Endothelial cell of umbilical vein (primary cell): ENCODE results near the gene CFAP97. TPM values are rescaled to one million over a fixed set of nuclear protein-coding genes. Genes with fewer than 3 reads are reported as not detected.
"Not testable (repeated sequence)": the region's sequence is repeated elsewhere in the genome, so short reads cannot be mapped to it uniquely, and the experiment has no call there.

Source experiments
- BruUV-seq: library from RNA; stranded (reverse); fragments of 400-500 nt; replicated peaks from 2 replicates; lab custom pipeline; 2021; lab: Mats Ljungman, UMichigan
- CTCF ChIA-PET: fragments of 300-600, 350-600 bp; sonication (Branson Sonifier 250); formaldehyde crosslinking; loops from one replicate; lab custom pipeline; 2021; ENCODE audit warnings: antibody characterized with exemption, inconsistent platforms; lab: Charles Lee
- POLR2A ChIA-PET: fragments of 300-600, 350-600 bp; sonication (Branson Sonifier 250); formaldehyde crosslinking; loops from one replicate; lab custom pipeline; 2021; ENCODE audit warnings: antibody characterized with exemption, inconsistent platforms; lab: Charles Lee
- DNase-seq: peaks from one replicate; pipeline ENCODE4 v3.0.0-alpha.2; 2011; ENCODE audit warnings: low read depth, low spot score
- FAIRE-seq: peaks from 2 replicates; lab custom pipeline; 2011; peaks lifted over from hg19 to GRCh38; lab: Jason Lieb, UNC
- H2AFZ ChIP-seq: 2 replicates; pipeline ENCODE4 v1.6.0; 2012; ENCODE audit warnings: low read depth, low read length, control low read depth, inconsistent platforms
- H3K27ac ChIP-seq: 2 replicates; pipeline ENCODE4 v1.5.1; 2011; ENCODE audit warnings: low read depth, mild to moderate bottlenecking, control low read depth, low read length, moderate library complexity; ENCODE audit not compliant: insufficient read depth
- H3K27me3 ChIP-seq, 2 experiments: 2 replicates each; pipeline versions ENCODE4 v1.6.0 to v1.6.1; 2011; ENCODE audit warnings: low read length in 2 of 2, mixed read lengths in 1 of 2; ENCODE audit not compliant: control insufficient read depth in 2 of 2, insufficient read depth in 2 of 2
- H3K36me3 ChIP-seq, 2 experiments: 2 replicates in 1 of 2; 3 replicates in 1 of 2; pipeline ENCODE4 v1.5.1; 2011; ENCODE audit warnings: low read length in 2 of 2, mild to moderate bottlenecking in 1 of 2, moderate library complexity in 1 of 2; ENCODE audit not compliant: control insufficient read depth in 2 of 2, insufficient read depth in 2 of 2; ENCODE audit errors: extremely low read depth in 1 of 2
- H3K4me1 ChIP-seq: 3 replicates; pipeline ENCODE4 v1.5.1; 2011; ENCODE audit warnings: mild to moderate bottlenecking, low read length; ENCODE audit not compliant: control insufficient read depth, insufficient read depth; ENCODE audit errors: extremely low read depth
- H3K4me2 ChIP-seq: 2 replicates; pipeline ENCODE4 v1.6.1; 2011; ENCODE audit warnings: low read length, control low read depth, mixed read lengths; ENCODE audit not compliant: insufficient read depth
- H3K4me3 ChIP-seq, 3 experiments: fragments of 200-600 bp in 1 of 3; sonication (generic), shearing (Covaris generic) in 1 of 3; replicated peaks in 1 of 3; 2 replicates each; pipeline ENCODE4 v1.5.1; 2011 to 2016; ENCODE audit warnings: control low read depth in 3 of 3, low read length in 3 of 3, mild to moderate bottlenecking in 2 of 3, inconsistent platforms in 1 of 3, low read depth in 1 of 3, moderate library complexity in 1 of 3; ENCODE audit not compliant: insufficient read depth in 1 of 3
- H3K79me2 ChIP-seq: 2 replicates; pipeline ENCODE4 v1.6.0; 2012; ENCODE audit warnings: low read length, inconsistent platforms; ENCODE audit not compliant: control insufficient read depth, insufficient read depth
- H3K9ac ChIP-seq: replicated peaks from 2 replicates; pipeline ENCODE3; 2011; ENCODE audit warnings: low read length, control low read depth; ENCODE audit not compliant: insufficient read depth; ENCODE audit errors: extremely low read depth
- H3K9me1 ChIP-seq: replicated peaks from 3 replicates; pipeline ENCODE4 v1.6.0; 2011; ENCODE audit warnings: mild to moderate bottlenecking, low read length; ENCODE audit not compliant: control insufficient read depth, insufficient read depth; ENCODE audit errors: extremely low read depth
- H3K9me3 ChIP-seq: replicated peaks from 2 replicates; pipeline ENCODE4 v1.5.1; 2012; ENCODE audit warnings: low read length, inconsistent platforms; ENCODE audit not compliant: control insufficient read depth, insufficient read depth
- H4K20me1 ChIP-seq: replicated peaks from 2 replicates; pipeline ENCODE3; 2011; ENCODE audit warnings: mild to moderate bottlenecking, low read length; ENCODE audit not compliant: control insufficient read depth, insufficient read depth; ENCODE audit errors: extremely low read depth
- EZH2 ChIP-seq: IDR thresholded peaks from 2 replicates; pipeline ENCODE4 v1.6.1; 2012; ENCODE audit warnings: borderline replicate concordance, low read depth, mild to moderate bottlenecking, moderate library complexity, low read length, inconsistent platforms; ENCODE audit not compliant: severe bottlenecking
- FOS ChIP-seq: IDR thresholded peaks from 2 replicates; pipeline ENCODE4 v1.6.1; 2011; ENCODE audit warnings: mild to moderate bottlenecking, low read length, moderate library complexity, borderline replicate concordance; ENCODE audit not compliant: insufficient read depth
- GATA2 ChIP-seq: IDR thresholded peaks from 2 replicates; pipeline ENCODE4 v1.7.0; 2011; ENCODE audit warnings: low read depth, mild to moderate bottlenecking, moderate library complexity, mixed read lengths, low read length; ENCODE audit not compliant: insufficient read length, insufficient read depth
- JUN ChIP-seq: IDR thresholded peaks from 2 replicates; pipeline ENCODE4 v1.6.1; 2011; ENCODE audit warnings: borderline replicate concordance, low read depth; ENCODE audit not compliant: insufficient read length, insufficient read depth
- MYC ChIP-seq: IDR thresholded peaks from one replicate; pipeline ENCODE4 v1.6.1; 2011; ENCODE audit warnings: mild to moderate bottlenecking, low read depth, low read length
- POLR2A ChIP-seq: IDR thresholded peaks from 2 replicates; pipeline ENCODE4 v1.6.1; 2012; ENCODE audit warnings: low read depth, mild to moderate bottlenecking, control low read depth, low read length
- POLR2AphosphoS5 ChIP-seq: IDR thresholded peaks from 2 replicates; pipeline ENCODE4 v1.6.1; 2012; ENCODE audit warnings: low read depth, mild to moderate bottlenecking, control low read depth, low read length, moderate library complexity; ENCODE audit not compliant: insufficient read depth
- dilution Hi-C: fragments of 300-500 bp; cut with MboI; formaldehyde crosslinking; loops from one replicate; pipeline ENCODE4 v1.15.0; 2019; ENCODE audit warnings: low sequenced_read_pairs; ENCODE audit not compliant: extremely low pct_ligation_motif_present
- intact Hi-C: fragments of 100-400 bp; cut with micrococcal nuclease; formaldehyde crosslinking; loops from one replicate; pipeline ENCODE4 v1.10.0; 2022
- polyA plus RNA-seq, 4 experiments: library from polyadenylated mRNA; depleted of rRNA in 3 of 4; stranded (reverse) in 3 of 4; unstranded in 1 of 4; fragments of >200 nt; gene quantifications; 2 replicates each; pipeline versions ENCODE4 v1.2.1 to v1.2.3, GENCODE V29; 2011 to 2012; ENCODE audit warnings: missing spikeins in 1 of 4
- total RNA-seq: library from RNA; stranded (reverse); gene quantifications from 2 replicates; pipeline ENCODE4 v1.2.3, GENCODE V29; 2021
- TF ChIP-seq, protein P1 (sequence below): IDR thresholded peaks from 2 replicates; pipeline ENCODE4 v1.6.1; 2011; ENCODE audit not compliant: insufficient read depth, insufficient read length
- TF ChIP-seq, protein P2 (sequence below), 2 donors: IDR thresholded peaks; 1 replicate in 1 of 2; 2 replicates in 1 of 2; pipeline ENCODE4 v1.5.1; 2011; ENCODE audit warnings: low read length in 2 of 2, mild to moderate bottlenecking in 2 of 2, moderate library complexity in 2 of 2, control low read depth in 1 of 2, inconsistent platforms in 1 of 2, low read depth in 1 of 2; ENCODE audit not compliant: insufficient read depth in 1 of 2; ENCODE audit errors: extremely low read depth in 1 of 2

The CFAP97 gene
- total and polyA plus RNA-seq, 2 donors (not counting 3 experiments of a cell fraction or from before 2014, with no cell fraction given): 5.3 to 22.4 TPM

DNA sequence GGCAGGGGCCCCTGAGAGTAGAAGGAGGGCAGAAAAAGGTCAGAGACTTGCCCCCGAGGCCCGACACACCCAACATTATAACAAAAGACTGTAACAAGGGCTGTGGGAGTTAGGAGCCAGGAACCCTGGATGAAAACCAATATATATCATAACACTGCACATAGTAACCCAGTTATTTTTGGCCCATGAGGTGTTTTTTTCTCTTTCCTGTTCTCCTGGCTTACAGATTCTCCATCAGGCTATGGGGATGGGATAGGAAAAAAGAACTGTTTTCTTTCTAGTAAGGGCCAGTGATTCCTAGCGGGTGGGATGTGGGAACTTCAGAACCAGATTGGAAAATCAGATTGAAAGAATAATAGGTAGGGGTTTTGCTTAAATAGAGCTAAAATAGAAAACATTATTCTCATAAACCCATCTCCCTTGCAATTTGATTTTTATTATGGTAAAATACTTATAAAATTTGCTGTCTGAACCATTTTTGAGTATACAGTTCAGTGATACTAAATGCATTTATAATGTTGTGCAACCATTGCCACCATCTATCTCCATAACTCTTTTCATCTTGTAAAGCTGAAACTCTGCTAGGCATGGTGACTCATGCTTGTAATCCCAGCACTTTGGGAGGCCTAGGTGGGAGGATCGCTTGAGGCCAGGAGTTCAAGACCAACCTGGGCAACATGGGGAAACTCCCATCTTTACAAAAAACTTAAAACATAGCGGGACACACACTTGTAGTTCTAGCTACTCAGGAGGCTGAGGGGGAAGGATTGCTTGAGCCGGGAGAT lies 39.1 kb upstream of the CFAP97 start:
- intact Hi-C loops (no loop called here), dilution Hi-C loops (no loop called here)
- no peak overlapping the region for H3K4me2 ChIP-seq
- peaks cover 9% of the 10 kb centered on the region for H3K79me2 ChIP-seq
- H3K9me3 ChIP-seq: peaks cover 2% of the 10 kb centered on the region
- H3K4me3 ChIP-seq: no peak overlapping the region
- no peaks in the 10 kb centered on the region for H4K20me1 ChIP-seq
- no peaks in the 10 kb centered on the region for H3K27me3 ChIP-seq
- FAIRE-seq (peak; percentile 31), DNase-seq (peak; percentile 57)
- no peaks in the 10 kb centered on the region for H3K9me1 ChIP-seq
- no peak overlapping the region for H3K27ac ChIP-seq
- ChIA-PET POLR2A (no interaction called here), CTCF (interaction anchor here (1.0 to 1.6 kb wide), 2 partner anchors 11 to 18 kb away, joined by 3 read pairs; no protein-coding TSS in a partner anchor)
- H3K9ac ChIP-seq: no peak overlapping the region
- H3K36me3 ChIP-seq: no peaks in the 10 kb centered on the region
- no peaks in the 10 kb centered on the region for H3K4me1 ChIP-seq
- TF ChIP-seq EZH2: no peak
- TF ChIP-seq, protein P1, sequence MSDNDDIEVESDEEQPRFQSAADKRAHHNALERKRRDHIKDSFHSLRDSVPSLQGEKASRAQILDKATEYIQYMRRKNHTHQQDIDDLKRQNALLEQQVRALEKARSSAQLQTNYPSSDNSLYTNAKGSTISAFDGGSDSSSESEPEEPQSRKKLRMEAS: no peak
- TF ChIP-seq POLR2A: no peak
- no peak for TF ChIP-seq GATA2
- TF ChIP-seq POLR2AphosphoS5: no peak
- no peak for TF ChIP-seq MYC
- TF ChIP-seq FOS: no peak
- TF ChIP-seq, protein P2, sequence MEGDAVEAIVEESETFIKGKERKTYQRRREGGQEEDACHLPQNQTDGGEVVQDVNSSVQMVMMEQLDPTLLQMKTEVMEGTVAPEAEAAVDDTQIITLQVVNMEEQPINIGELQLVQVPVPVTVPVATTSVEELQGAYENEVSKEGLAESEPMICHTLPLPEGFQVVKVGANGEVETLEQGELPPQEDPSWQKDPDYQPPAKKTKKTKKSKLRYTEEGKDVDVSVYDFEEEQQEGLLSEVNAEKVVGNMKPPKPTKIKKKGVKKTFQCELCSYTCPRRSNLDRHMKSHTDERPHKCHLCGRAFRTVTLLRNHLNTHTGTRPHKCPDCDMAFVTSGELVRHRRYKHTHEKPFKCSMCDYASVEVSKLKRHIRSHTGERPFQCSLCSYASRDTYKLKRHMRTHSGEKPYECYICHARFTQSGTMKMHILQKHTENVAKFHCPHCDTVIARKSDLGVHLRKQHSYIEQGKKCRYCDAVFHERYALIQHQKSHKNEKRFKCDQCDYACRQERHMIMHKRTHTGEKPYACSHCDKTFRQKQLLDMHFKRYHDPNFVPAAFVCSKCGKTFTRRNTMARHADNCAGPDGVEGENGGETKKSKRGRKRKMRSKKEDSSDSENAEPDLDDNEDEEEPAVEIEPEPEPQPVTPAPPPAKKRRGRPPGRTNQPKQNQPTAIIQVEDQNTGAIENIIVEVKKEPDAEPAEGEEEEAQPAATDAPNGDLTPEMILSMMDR (IDR thresholded peaks at IDR 0.05; ENCODE audit: extremely low read depth in 1 of 2, insufficient read depth in 1 of 2, low read depth in 1 of 2, low read length in 2 of 2): no peak
- TF ChIP-seq JUN: no peak
- no peak overlapping the region for H2AFZ ChIP-seq
- no TSS peak for BruUV-seq

DNA sequence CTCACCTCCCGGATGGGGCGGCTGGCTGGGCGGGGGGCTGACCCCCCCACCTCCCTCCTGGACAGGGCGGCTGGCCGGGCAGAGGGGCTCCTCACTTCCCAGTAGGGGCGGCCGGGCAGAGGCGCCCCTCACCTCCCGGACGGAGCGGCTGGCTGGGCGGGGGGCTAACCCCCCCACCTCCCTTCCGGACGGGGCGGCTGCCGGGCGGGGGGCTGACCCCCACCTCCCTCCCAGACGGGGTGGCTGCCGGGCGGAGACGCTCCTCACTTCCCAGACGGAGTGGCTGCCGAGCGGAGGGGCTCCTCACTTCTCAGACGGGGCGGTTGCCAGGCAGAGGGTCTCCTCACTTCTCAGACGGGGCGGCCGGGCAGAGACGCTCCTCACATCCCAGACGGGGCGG lies 36.7 kb upstream of the CFAP97 start:
- BruUV-seq, FAIRE-seq, dilution Hi-C loops, CTCF ChIA-PET, H2AFZ ChIP-seq, H3K9ac ChIP-seq, H3K9me1 ChIP-seq, DNase-seq, H3K4me1 ChIP-seq, H3K9me3 ChIP-seq, H3K4me2 ChIP-seq, H4K20me1 ChIP-seq, intact Hi-C loops, H3K4me3 ChIP-seq, POLR2A ChIA-PET, H3K36me3 ChIP-seq, H3K27me3 ChIP-seq, H3K27ac ChIP-seq: not testable (repeated sequence)
- peaks cover 12% of the 10 kb centered on the region for H3K79me2 ChIP-seq
